GM12874 (cell line): Measurements from ENCODE around the gene VWA7.

Experiments used
- CTCF ChIP-seq: IDR thresholded peaks from 2 replicates; pipeline ENCODE4 v1.5.1; 2011; ENCODE audit warnings: low read depth, mild to moderate bottlenecking, control low read depth, low read length, moderate library complexity; ENCODE audit not compliant: insufficient read depth

The VWA7 gene

GRCh38 chr6:31785475-31785874 lies 8.3 kb upstream of the VWA7 start:
- no peak for TF ChIP-seq CTCF

- TF ChIP-seq CTCF = no peak
Measured at GRCh38 chr6:31784098-31784925, 7.2 kb upstream of the VWA7 start.

- no peak for TF ChIP-seq CTCF
Measured at GRCh38 chr6:31782126-31782855, 5.2 kb upstream of the VWA7 start.

- no peak for TF ChIP-seq CTCF
Measured at GRCh38 chr6:31781244-31782125, 4.4 kb upstream of the VWA7 start.

- no peak for TF ChIP-seq CTCF
Measured at GRCh38 chr6:31780507-31781243, 3.5 kb upstream of the VWA7 start.

GRCh38 chr6:31779908-31780307 lies 2.8 kb upstream of the VWA7 start:
- TF ChIP-seq CTCF = no peak
